Body of pancreas (tissue), 4 donors: ENCODE results near the gene ZNF579.

Experiments used
- POLR2A ChIP-seq, 3 donors: fragments of 450-650 bp; IDR thresholded peaks; one replicate each; pipeline ENCODE4 v1.6.1; 2016; ENCODE audit warnings: antibody characterized with exemption in 3 of 3, mild to moderate bottlenecking in 2 of 3
- TF ChIP-seq, protein P1 (sequence below), 7 experiments: fragments of 450-650 bp in 4 of 7; fragments of 200-600 bp in 3 of 7; sonication (generic) in 3 of 7; IDR thresholded peaks; one replicate each; pipeline ENCODE4 v1.5.1; 2016 to 2019; ENCODE audit warnings: antibody characterized with exemption in 7 of 7

DNA sequence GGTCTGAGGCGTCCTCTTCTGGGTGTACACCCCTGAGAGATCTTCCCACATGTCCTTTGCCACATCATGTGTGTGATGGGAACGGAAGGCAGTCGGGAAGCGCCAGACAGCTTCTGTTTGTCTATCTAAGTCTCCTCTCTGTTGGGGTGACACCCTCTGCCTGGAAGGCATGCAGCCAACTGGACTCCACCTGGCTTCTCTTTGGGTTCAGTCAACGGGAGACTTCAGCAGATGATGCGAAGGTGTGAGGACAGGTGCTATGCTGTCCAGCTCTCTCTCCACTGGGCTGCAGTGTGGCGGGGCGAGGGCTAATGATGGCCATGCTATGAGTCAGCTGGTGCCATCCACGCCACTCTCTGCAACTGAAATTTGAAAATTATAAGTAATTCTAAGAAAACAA lies 21.0 kb downstream of the ZNF579 start:
- TF ChIP-seq, protein P1, sequence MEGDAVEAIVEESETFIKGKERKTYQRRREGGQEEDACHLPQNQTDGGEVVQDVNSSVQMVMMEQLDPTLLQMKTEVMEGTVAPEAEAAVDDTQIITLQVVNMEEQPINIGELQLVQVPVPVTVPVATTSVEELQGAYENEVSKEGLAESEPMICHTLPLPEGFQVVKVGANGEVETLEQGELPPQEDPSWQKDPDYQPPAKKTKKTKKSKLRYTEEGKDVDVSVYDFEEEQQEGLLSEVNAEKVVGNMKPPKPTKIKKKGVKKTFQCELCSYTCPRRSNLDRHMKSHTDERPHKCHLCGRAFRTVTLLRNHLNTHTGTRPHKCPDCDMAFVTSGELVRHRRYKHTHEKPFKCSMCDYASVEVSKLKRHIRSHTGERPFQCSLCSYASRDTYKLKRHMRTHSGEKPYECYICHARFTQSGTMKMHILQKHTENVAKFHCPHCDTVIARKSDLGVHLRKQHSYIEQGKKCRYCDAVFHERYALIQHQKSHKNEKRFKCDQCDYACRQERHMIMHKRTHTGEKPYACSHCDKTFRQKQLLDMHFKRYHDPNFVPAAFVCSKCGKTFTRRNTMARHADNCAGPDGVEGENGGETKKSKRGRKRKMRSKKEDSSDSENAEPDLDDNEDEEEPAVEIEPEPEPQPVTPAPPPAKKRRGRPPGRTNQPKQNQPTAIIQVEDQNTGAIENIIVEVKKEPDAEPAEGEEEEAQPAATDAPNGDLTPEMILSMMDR (IDR thresholded peaks at IDR 0.05) = no peak
- TF ChIP-seq POLR2A (IDR thresholded peaks at IDR 0.05) = no peak
